ENCODE measurements around the gene ANKRD28. TPM values are rescaled to one million over a fixed set of nuclear protein-coding genes. Genes with fewer than 3 reads are reported as not detected.

The ANKRD28 gene
- total and polyA plus RNA-seq, 2 of the 4 experiments (the other 2 are of a cell fraction): 52.6 to 211 TPM

GRCh38 chr3:15651396-15651795, 146.4 kb downstream of the ANKRD28 start:
- H4K5ac ChIP-seq (ENCODE audit: low read depth, low read length): 0 out of 2 replicates have a peak overlapping the region, but pooled peaks have one; percentile 4
- intact Hi-C loops (cut with micrococcal nuclease) (no loop called here), in situ Hi-C loops (cut with MboI; ENCODE audit: low sequenced_read_pairs) (no loop called here), dilution Hi-C loops (cut with HindIII; ENCODE audit: low sequenced_read_pairs, unreplicated experiment) (no loop called here)
- no peak overlapping the region for H2AK9ac ChIP-seq (replicated peaks; ENCODE audit: low read depth, low read length, poor library complexity)
- no peak overlapping the region for H3K4me2 ChIP-seq (ENCODE audit: low read depth, low read length)
- no peaks in the 10 kb centered on the region for H3K27me3 ChIP-seq (ENCODE audit: control insufficient read depth, insufficient read depth, low read length)
- no TSS peak for BruUV-seq (replicated peaks)
- H3K9ac ChIP-seq (ENCODE audit: low read depth, low read length): no peak overlapping the region
- no peak overlapping the region for H2AFZ ChIP-seq (replicated peaks; ENCODE audit: low read length, poor library complexity)
- CTCF ChIA-PET: no interaction called here
- ATAC-seq (ENCODE audit: low read depth) (no peak), DNase-seq (no peak)
- TF ChIP-seq CEBPB (IDR thresholded peaks at IDR 0.05; ENCODE audit: low read depth, low read length) (no peak), ELK1 (IDR thresholded peaks at IDR 0.05; ENCODE audit: borderline replicate concordance, low read depth, low read length) (no peak), MAFK (IDR thresholded peaks at IDR 0.05; ENCODE audit: low read depth, low read length) (no peak), NFE2L2 (IDR thresholded peaks at IDR 0.05; ENCODE audit: low read depth, low read length) (no peak), CTCF (conservative IDR thresholded peaks at IDR 0.05; ENCODE audit: low read depth, low read length) (no peak), BHLHE40 (IDR thresholded peaks at IDR 0.05; ENCODE audit: low read depth, low read length) (no peak), MAZ (IDR thresholded peaks at IDR 0.05; ENCODE audit: borderline replicate concordance, low read depth, low read length) (no peak), RAD21 (IDR thresholded peaks at IDR 0.05; ENCODE audit: low read length) (no peak), POLR2A (IDR thresholded peaks at IDR 0.05; ENCODE audit: low read depth, low read length) (no peak), CHD1 (IDR thresholded peaks at IDR 0.05; ENCODE audit: low read depth, low read length) (no peak), MXI1 (IDR thresholded peaks at IDR 0.05; ENCODE audit: borderline replicate concordance, low read depth, low read length) (no peak), RCOR1 (IDR thresholded peaks at IDR 0.05; ENCODE audit: insufficient replicate concordance, low read length) (no peak), FOS (IDR thresholded peaks at IDR 0.05; ENCODE audit: low read depth, low read length) (no peak), RFX5 (IDR thresholded peaks at IDR 0.05; ENCODE audit: low read depth, low read length) (no peak)
- peaks cover 13% of the 10 kb centered on the region for H3K4me1 ChIP-seq (ENCODE audit: control insufficient read depth, insufficient read depth, low read length)
- peaks cover 4% of the 10 kb centered on the region for H3K9me3 ChIP-seq (ENCODE audit: control insufficient read depth, insufficient read depth, low read length)
- 0 out of 2 replicates have a peak, but pooled peaks cover 3% of the 10 kb centered on the region for H4K20me1 ChIP-seq (ENCODE audit: insufficient read depth, low read length)
- H3K9me1 ChIP-seq (ENCODE audit: insufficient read depth, low read length): peaks cover 23% of the 10 kb centered on the region
- peak overlapping the region; percentile 46 for H2BK5ac ChIP-seq (ENCODE audit: low read depth, low read length, poor library complexity, severe bottlenecking)
- peak overlapping the region in 1 of 2 experiments; percentile 12; a peak in 2 of 4 replicates for H4K8ac ChIP-seq (ENCODE audit: low read depth in 2 of 2, low read length in 2 of 2)
- peak overlapping the region; percentile 71 for H2BK120ac ChIP-seq (ENCODE audit: low read depth, low read length)
- no peak overlapping the region; the same call in 1 of the 2 replicates for H3K14ac ChIP-seq (replicated peaks; ENCODE audit: low read depth, low read length)
- peak overlapping the region; percentile 53 for H4K91ac ChIP-seq (ENCODE audit: insufficient read depth, low read depth, low read length)
- POLR2A ChIA-PET (ENCODE audit: unreplicated experiment): no interaction called here
- peak overlapping the region; percentile 86 for H2AK5ac ChIP-seq (ENCODE audit: low read depth, low read length)
- H2BK15ac ChIP-seq (ENCODE audit: low read depth, low read length): peak overlapping the region; percentile 88; the same call in 1 of the 3 replicates
- no peaks in the 10 kb centered on the region for H3K36me3 ChIP-seq (ENCODE audit: control insufficient read depth, insufficient read depth, low read length)
- H3K79me1 ChIP-seq (ENCODE audit: low read depth in 1 of 2, low read length in 2 of 2): peaks cover 5 to 17% of the 10 kb centered on the region in 2 experiments; a peak in 3 of 4 replicates
- no peak overlapping the region for H3K56ac ChIP-seq (ENCODE audit: extremely low read depth, insufficient read depth, low read length)
- H3K23ac ChIP-seq (ENCODE audit: low read depth, low read length): no peak overlapping the region; the same call in 1 of the 2 replicates
- peak overlapping the region; percentile 47 for H2BK20ac ChIP-seq (ENCODE audit: low read depth, low read length)
- no peak overlapping the region for H3K18ac ChIP-seq (ENCODE audit: low read depth, low read length)
- H3K4ac ChIP-seq (ENCODE audit: low read depth, low read length): peak overlapping the region; percentile 61
- no peak overlapping the region for H3K4me3 ChIP-seq (ENCODE audit: insufficient read depth, low read depth, low read length)
- 77% methylated on average over 4 of the region's 8 CpGs; no CpG with 5 or more reads in 1 of the 2 experiments for WGBS, 2 experiments (ENCODE audit: extremely low coverage in 2 of 2, insufficient read length in 1 of 2)
- no peak overlapping the region for H3K27ac ChIP-seq (ENCODE audit: insufficient read depth, low read length)

Measured in IMR-90 (cell line).